GM21515 (cell line): ENCODE data around the gene MACF1.

ENCODE experiments used
- ATAC-seq: cut with Tn5 transposase; IDR thresholded peaks from one replicate; pipeline ENCODE4 v1.9.1; 2021; ENCODE audit not compliant: unreplicated experiment

Gene MACF1

GRCh38 chr1:39344394-39345154, 140.1 kb downstream of the MACF1 start:
- no peak for ATAC-seq

- ATAC-seq = no peak
Observed at GRCh38 chr1:39346872-39347271, 142.4 kb downstream of the MACF1 start.

- no peak for ATAC-seq
Observed at GRCh38 chr1:39348278-39348677, 143.8 kb downstream of the MACF1 start.

- no peak for ATAC-seq
Observed at GRCh38 chr1:39352881-39353280, 148.4 kb downstream of the MACF1 start.

- no peak for ATAC-seq
Observed at GRCh38 chr1:39354572-39354971, 150.1 kb downstream of the MACF1 start.

GRCh38 chr1:39358491-39358890, 154.0 kb downstream of the MACF1 start:
- ATAC-seq = no peak

GRCh38 chr1:39359028-39359570, 154.6 kb downstream of the MACF1 start:
- ATAC-seq = no peak

- no peak for ATAC-seq
Observed at GRCh38 chr1:39360731-39361130, 156.2 kb downstream of the MACF1 start.

- no peak for ATAC-seq
Observed at GRCh38 chr1:39361446-39361845, 157.0 kb downstream of the MACF1 start.

GRCh38 chr1:39363267-39363666, 158.8 kb downstream of the MACF1 start:
- no peak for ATAC-seq

GRCh38 chr1:39368045-39368444, 163.6 kb downstream of the MACF1 start:
- no peak for ATAC-seq

GRCh38 chr1:39369565-39369964, 165.1 kb downstream of the MACF1 start:
- ATAC-seq = no peak

- ATAC-seq = no peak
Observed at GRCh38 chr1:39370602-39371001, 166.1 kb downstream of the MACF1 start.

GRCh38 chr1:39372105-39372504, 167.6 kb downstream of the MACF1 start:
- no peak for ATAC-seq

GRCh38 chr1:39376656-39377055, 172.2 kb downstream of the MACF1 start:
- ATAC-seq = no peak

GRCh38 chr1:39378377-39378776, 173.9 kb downstream of the MACF1 start:
- ATAC-seq = no peak

GRCh38 chr1:39379187-39379586, 174.7 kb downstream of the MACF1 start:
- no peak for ATAC-seq

- no peak for ATAC-seq
Observed at GRCh38 chr1:39380036-39380435, 175.5 kb downstream of the MACF1 start.

GRCh38 chr1:39381839-39382238, 177.3 kb downstream of the MACF1 start:
- no peak for ATAC-seq

GRCh38 chr1:39384305-39384704, 179.8 kb downstream of the MACF1 start:
- ATAC-seq = no peak

- no peak for ATAC-seq
Observed at GRCh38 chr1:39385067-39385988, 180.8 kb downstream of the MACF1 start.

GRCh38 chr1:39386997-39387396, 182.5 kb downstream of the MACF1 start:
- no peak for ATAC-seq
